HCT116 (cell line): ENCODE measurements around the gene GTF3C5. TPM values are rescaled to one million over a fixed set of nuclear protein-coding genes. Genes with fewer than 3 reads are reported as not detected.

Source experiments
- ATAC-seq: fragments of 200-7000 bp; cut with Tn5 transposase; 2 replicates; pipeline ENCODE4 v1.9.1; 2020; ENCODE audit warnings: mild to moderate bottlenecking, moderate library complexity
- BruUV-seq: library from RNA; stranded (reverse); fragments of 400-500 nt; replicated peaks from 2 replicates; lab custom pipeline; 2021; lab: Mats Ljungman, UMichigan
- CTCF ChIA-PET: fragments of 300-600 bp; sonication (Branson Sonifier 250); formaldehyde crosslinking; loops from one replicate; lab custom pipeline; 2021; ENCODE audit warnings: antibody characterized with exemption; lab: Charles Lee
- POLR2A ChIA-PET: fragments of 300-600, 350-600 bp; sonication (Branson Sonifier 250); formaldehyde crosslinking; loops from one replicate; lab custom pipeline; 2021; ENCODE audit warnings: antibody characterized with exemption; lab: Charles Lee
- RAD21 ChIA-PET, 2 experiments: fragments of 300-600 bp; sonication (Branson Sonifier 250); formaldehyde crosslinking; loops; one replicate each; lab custom pipeline; 2023; ENCODE audit warnings: low total read pairs in 2 of 2; ENCODE audit not compliant: uncharacterized antibody in 2 of 2, unreplicated experiment in 2 of 2, low non-redundant PET in 1 of 2; lab: Charles Lee
- DNase-seq: peaks from one replicate; pipeline ENCODE4 v3.0.0-alpha.2; 2010; ENCODE audit warnings: low read depth, low spot score
- H2AFZ ChIP-seq: fragments of 200-600 bp; shearing (Covaris generic), sonication (generic); 2 replicates; pipeline ENCODE4 v1.6.1; 2017; ENCODE audit warnings: low read depth, mixed run types, mixed read lengths, antibody characterized with exemption, low read length; ENCODE audit not compliant: poor library complexity, severe bottlenecking
- H3K27ac ChIP-seq: 2 replicates; pipeline ENCODE4 v1.5.1; 2012; ENCODE audit warnings: low read depth, low read length
- H3K27me3 ChIP-seq: fragments of 200-600 bp; sonication (generic); 2 replicates; pipeline ENCODE4 v1.6.1; 2016; ENCODE audit warnings: mixed run types, low read length, mixed read lengths; ENCODE audit not compliant: insufficient read depth
- H3K36me3 ChIP-seq, 2 experiments: fragments of 200-500 bp in 1 of 2; fragments of 200-600 bp in 1 of 2; sonication (Bioruptor generic) in 1 of 2; sonication (generic) in 1 of 2; 2 replicates each; pipeline versions ENCODE4 v1.5.1 to v1.6.1; 2014 to 2016; ENCODE audit warnings: low read length in 2 of 2, inconsistent platforms in 1 of 2, mixed read lengths in 1 of 2, mixed run types in 1 of 2; ENCODE audit not compliant: insufficient read depth in 2 of 2, control insufficient read depth in 1 of 2
- H3K4me1 ChIP-seq, 2 experiments: fragments of 200-600 bp in 1 of 2; sonication (generic) in 1 of 2; 2 replicates each; pipeline versions ENCODE4 v1.5.1 to v1.6.1; 2012 to 2017; ENCODE audit warnings: low read length in 2 of 2, inconsistent platforms in 1 of 2, mild to moderate bottlenecking in 1 of 2, mixed read lengths in 1 of 2, mixed run types in 1 of 2, moderate library complexity in 1 of 2; ENCODE audit not compliant: insufficient read depth in 2 of 2, control insufficient read depth in 1 of 2
- H3K4me2 ChIP-seq: fragments of 200-600 bp; sonication (generic); 2 replicates; pipeline ENCODE4 v1.6.1; 2017; ENCODE audit warnings: mixed run types, low read length, mixed read lengths
- H3K4me3 ChIP-seq, 2 experiments: fragments of 200-600 bp in 1 of 2; sonication (generic) in 1 of 2; replicated peaks in 1 of 2; 2 replicates each; pipeline ENCODE4 v1.5.1; 2011 to 2016; ENCODE audit warnings: low read length in 2 of 2, control low read depth in 1 of 2, low read depth in 1 of 2, mild to moderate bottlenecking in 1 of 2, mixed read lengths in 1 of 2, mixed run types in 1 of 2
- H3K79me2 ChIP-seq: fragments of 200-600 bp; sonication (generic); 2 replicates; pipeline ENCODE4 v1.6.1; 2017; ENCODE audit warnings: mild to moderate bottlenecking, mixed run types, low read length, moderate library complexity, mixed read lengths; ENCODE audit not compliant: insufficient read depth
- H3K9ac ChIP-seq: fragments of 200-600 bp; sonication (generic); 2 replicates; pipeline ENCODE4 v1.6.1; 2016; ENCODE audit warnings: low read length, mixed read lengths
- H3K9me2 ChIP-seq: fragments of 200-600 bp; sonication (generic), shearing (Covaris generic); 2 replicates; pipeline ENCODE4 v1.6.1; 2017; ENCODE audit warnings: mixed run types, mild to moderate bottlenecking, moderate library complexity; ENCODE audit not compliant: insufficient read depth
- H3K9me3 ChIP-seq, 2 experiments: fragments of 200-500 bp in 1 of 2; fragments of 200-600 bp in 1 of 2; sonication (Bioruptor generic) in 1 of 2; sonication (generic) in 1 of 2; 2 replicates each; pipeline ENCODE4 v1.6.1; 2014 to 2017; ENCODE audit warnings: low read length in 2 of 2, mixed read lengths in 2 of 2, inconsistent platforms in 1 of 2, low read depth in 1 of 2, mild to moderate bottlenecking in 1 of 2, mixed run types in 1 of 2, moderate library complexity in 1 of 2; ENCODE audit not compliant: control insufficient read depth in 1 of 2, insufficient read depth in 1 of 2
- H4K20me1 ChIP-seq: fragments of 200-600 bp; sonication (generic), shearing (Covaris generic); 2 replicates; pipeline ENCODE4 v1.6.1; 2017; ENCODE audit warnings: mixed run types, mild to moderate bottlenecking, moderate library complexity; ENCODE audit not compliant: insufficient read depth
- CEBPB ChIP-seq: IDR thresholded peaks from 2 replicates; pipeline ENCODE4 v1.6.1; 2012; ENCODE audit warnings: low read depth
- CTCF ChIP-seq, 3 experiments: fragments of 200-600 bp in 1 of 3; sonication (generic) in 1 of 3; IDR thresholded peaks in 2 of 3; conservative IDR thresholded peaks in 1 of 3; 2 replicates each; pipeline ENCODE4 v1.5.1; 2012 to 2017; ENCODE audit warnings: low read depth in 2 of 3, low read length in 2 of 3, antibody characterized with exemption in 1 of 3, borderline replicate concordance in 1 of 3, control low read depth in 1 of 3, mild to moderate bottlenecking in 1 of 3, mixed read lengths in 1 of 3, mixed run types in 1 of 3, moderate library complexity in 1 of 3; ENCODE audit not compliant: insufficient read depth in 1 of 3
- ELF1 ChIP-seq: IDR thresholded peaks from 2 replicates; pipeline ENCODE4 v1.6.1; 2012; ENCODE audit warnings: low read depth, borderline replicate concordance
- EZH2 ChIP-seq: fragments of 200-600 bp; sonication (generic); IDR thresholded peaks from 2 replicates; pipeline ENCODE4 v1.6.1; 2017; ENCODE audit warnings: antibody characterized with exemption, mixed run types
- EZH2phosphoT487 ChIP-seq: fragments of 200-600 bp; IDR thresholded peaks from 2 replicates; pipeline ENCODE4 v1.6.1; 2018; ENCODE audit warnings: antibody characterized with exemption, borderline replicate concordance
- FOSL1 ChIP-seq: IDR thresholded peaks from 2 replicates; pipeline ENCODE4 v1.6.1; 2012; ENCODE audit warnings: low read depth
- SIN3A ChIP-seq: IDR thresholded peaks from 2 replicates; pipeline ENCODE4 v1.6.1; 2012; ENCODE audit warnings: low read depth
- SRF ChIP-seq: IDR thresholded peaks from 2 replicates; pipeline ENCODE4 v1.6.1; 2012; ENCODE audit warnings: low read depth
- TCF7L2 ChIP-seq: IDR thresholded peaks from 2 replicates; pipeline ENCODE4 v1.7.0; 2011; ENCODE audit warnings: borderline replicate concordance, inconsistent platforms; ENCODE audit not compliant: insufficient read depth, insufficient read length; ENCODE audit errors: extremely low read depth
- ZFX ChIP-seq: fragments of 450-650 bp; IDR thresholded peaks from 2 replicates; pipeline ENCODE4 v1.6.1; 2017
- intact Hi-C: fragments of 100-400 bp; cut with micrococcal nuclease; formaldehyde crosslinking; loops from 2 replicates; pipeline ENCODE4 v1.10.0; 2022
- total RNA-seq: library from RNA; stranded (reverse); gene quantifications from one replicate; pipeline ENCODE4 v1.2.1, GENCODE V29; 2021; ENCODE audit not compliant: unreplicated experiment
- TF ChIP-seq, protein P1 (sequence below): IDR thresholded peaks from 2 replicates; pipeline ENCODE4 v1.6.1; 2012
- TF ChIP-seq, protein P2 (sequence below): IDR thresholded peaks from 2 replicates; pipeline ENCODE4 v1.6.1; 2011; ENCODE audit warnings: mild to moderate bottlenecking, low read length, moderate library complexity; ENCODE audit not compliant: insufficient replicate concordance; ENCODE audit errors: extremely low read depth

The GTF3C5 gene
- total RNA-seq, 1 experiment from 2014 or later = 95.1 TPM

- no peak overlapping the region for H3K4me2 ChIP-seq
- no peaks in the 10 kb centered on the region for H3K9me3 ChIP-seq
- no peak overlapping the region for H2AFZ ChIP-seq
- DNase-seq (no peak), ATAC-seq (no peak)
- H3K36me3 ChIP-seq = no peaks in the 10 kb centered on the region
- ChIA-PET CTCF (interaction anchor here (2.9 kb wide), 1 partner anchor 17 kb away, joined by 9 read pairs; no protein-coding TSS in a partner anchor), RAD21 (interaction anchor here in 1 of 2 experiments (0.6 kb wide), 1 partner anchor 197 kb away, joined by 3 read pairs; no protein-coding TSS in a partner anchor), POLR2A (no interaction called here)
- BruUV-seq = no TSS peak
- no peaks in the 10 kb centered on the region for H4K20me1 ChIP-seq
- H3K9ac ChIP-seq = no peak overlapping the region
- H3K4me3 ChIP-seq = no peak overlapping the region
- H3K79me2 ChIP-seq = no peaks in the 10 kb centered on the region
- H3K27me3 ChIP-seq = no peaks in the 10 kb centered on the region
- TF ChIP-seq ELF1 (no peak), CTCF (IDR thresholded peaks at IDR 0.05 in 2 of 3, conservative IDR thresholded peaks at IDR 0.05 in 1 of 3; ENCODE audit: borderline replicate concordance in 1 of 3, insufficient read depth in 1 of 3, low read depth in 2 of 3, low read length in 2 of 3) (no peak), SRF (no peak), EZH2 (no peak), CEBPB (no peak), FOSL1 (no peak), ZFX (no peak), TCF7L2 (no peak), SIN3A (no peak), EZH2phosphoT487 (no peak)
- TF ChIP-seq, protein P1, sequence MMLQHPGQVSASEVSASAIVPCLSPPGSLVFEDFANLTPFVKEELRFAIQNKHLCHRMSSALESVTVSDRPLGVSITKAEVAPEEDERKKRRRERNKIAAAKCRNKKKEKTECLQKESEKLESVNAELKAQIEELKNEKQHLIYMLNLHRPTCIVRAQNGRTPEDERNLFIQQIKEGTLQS = no peak
- TF ChIP-seq, protein P2, sequence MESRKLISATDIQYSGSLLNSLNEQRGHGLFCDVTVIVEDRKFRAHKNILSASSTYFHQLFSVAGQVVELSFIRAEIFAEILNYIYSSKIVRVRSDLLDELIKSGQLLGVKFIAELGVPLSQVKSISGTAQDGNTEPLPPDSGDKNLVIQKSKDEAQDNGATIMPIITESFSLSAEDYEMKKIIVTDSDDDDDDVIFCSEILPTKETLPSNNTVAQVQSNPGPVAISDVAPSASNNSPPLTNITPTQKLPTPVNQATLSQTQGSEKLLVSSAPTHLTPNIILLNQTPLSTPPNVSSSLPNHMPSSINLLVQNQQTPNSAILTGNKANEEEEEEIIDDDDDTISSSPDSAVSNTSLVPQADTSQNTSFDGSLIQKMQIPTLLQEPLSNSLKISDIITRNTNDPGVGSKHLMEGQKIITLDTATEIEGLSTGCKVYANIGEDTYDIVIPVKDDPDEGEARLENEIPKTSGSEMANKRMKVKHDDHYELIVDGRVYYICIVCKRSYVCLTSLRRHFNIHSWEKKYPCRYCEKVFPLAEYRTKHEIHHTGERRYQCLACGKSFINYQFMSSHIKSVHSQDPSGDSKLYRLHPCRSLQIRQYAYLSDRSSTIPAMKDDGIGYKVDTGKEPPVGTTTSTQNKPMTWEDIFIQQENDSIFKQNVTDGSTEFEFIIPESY = no peak
- H3K27ac ChIP-seq = no peak overlapping the region
- H3K9me2 ChIP-seq = no peaks in the 10 kb centered on the region
- intact Hi-C loops = no loop called here
- no peaks in the 10 kb centered on the region for H3K4me1 ChIP-seq
These were observed 25.6 kb upstream of the GTF3C5 start for GRCh38 chr9:133004999-133005760.
